ENCODE measurements around the gene CTTNBP2.
"Not testable (repeated sequence)": the region's sequence is repeated elsewhere in the genome, so short reads cannot be mapped to it uniquely, and the experiment has no call there.

CTTNBP2 gene

DNA sequence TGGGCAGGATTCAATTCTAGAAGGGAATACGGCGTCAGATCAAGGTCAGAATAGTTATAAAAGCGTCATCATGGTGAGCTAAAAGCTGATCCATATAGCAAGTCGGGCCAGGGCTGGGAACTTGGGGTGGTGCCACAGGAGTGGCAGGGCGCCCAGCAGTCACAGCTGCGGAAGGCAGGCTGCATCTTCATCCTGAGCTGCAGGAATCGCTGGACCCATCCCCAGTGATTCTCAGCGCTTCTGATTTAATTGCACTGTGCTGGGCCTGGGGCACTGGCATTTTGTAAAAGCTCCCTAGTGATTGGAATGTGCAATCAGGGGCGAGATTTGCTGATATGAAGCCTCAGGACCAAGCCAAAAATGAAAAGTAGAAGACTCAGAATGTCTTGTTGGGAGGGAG is 135.3 kb downstream of the CTTNBP2 start:
- DNase-seq = peak; percentile 27 to 57

DNA sequence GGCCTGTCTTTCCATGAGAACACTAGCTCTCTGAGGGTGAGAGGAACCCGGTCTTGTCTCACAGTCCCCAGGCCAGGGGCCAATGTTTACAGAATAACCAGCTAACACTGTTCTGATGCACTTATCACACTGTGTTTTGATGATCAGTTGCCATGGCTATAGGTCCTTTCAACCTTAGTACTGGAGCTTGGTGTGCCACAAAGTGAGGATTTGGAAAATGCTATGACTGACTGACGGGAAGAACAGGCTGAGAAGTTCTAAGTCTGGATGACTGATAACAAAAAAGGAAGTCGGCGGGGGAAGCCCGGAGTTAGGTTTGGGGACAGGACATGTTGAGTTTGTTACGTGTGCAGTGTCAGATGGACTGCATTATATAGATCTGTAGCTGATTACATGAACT is 141.8 kb downstream of the CTTNBP2 start:
- DNase-seq = no peak

DNA sequence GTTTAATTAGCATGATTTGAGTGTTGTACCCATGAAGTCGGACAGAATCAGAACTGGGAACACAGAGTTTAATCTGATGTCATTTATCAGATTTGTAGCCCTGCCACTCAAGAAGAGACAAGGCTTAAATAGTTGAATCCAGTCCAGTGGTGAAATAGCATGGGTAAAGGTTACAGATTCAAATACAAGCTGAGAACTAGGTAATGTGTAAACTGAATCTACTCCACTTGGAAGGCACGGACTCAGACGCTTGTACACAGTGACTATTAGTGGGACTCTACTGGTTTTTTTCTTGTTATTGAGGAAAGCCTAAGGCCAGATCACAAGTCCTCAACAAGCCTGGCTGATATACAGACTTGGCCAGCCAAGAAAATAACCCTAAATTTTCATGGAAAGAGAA is 142.9 kb downstream of the CTTNBP2 start:
- DNase-seq = no peak

DNA sequence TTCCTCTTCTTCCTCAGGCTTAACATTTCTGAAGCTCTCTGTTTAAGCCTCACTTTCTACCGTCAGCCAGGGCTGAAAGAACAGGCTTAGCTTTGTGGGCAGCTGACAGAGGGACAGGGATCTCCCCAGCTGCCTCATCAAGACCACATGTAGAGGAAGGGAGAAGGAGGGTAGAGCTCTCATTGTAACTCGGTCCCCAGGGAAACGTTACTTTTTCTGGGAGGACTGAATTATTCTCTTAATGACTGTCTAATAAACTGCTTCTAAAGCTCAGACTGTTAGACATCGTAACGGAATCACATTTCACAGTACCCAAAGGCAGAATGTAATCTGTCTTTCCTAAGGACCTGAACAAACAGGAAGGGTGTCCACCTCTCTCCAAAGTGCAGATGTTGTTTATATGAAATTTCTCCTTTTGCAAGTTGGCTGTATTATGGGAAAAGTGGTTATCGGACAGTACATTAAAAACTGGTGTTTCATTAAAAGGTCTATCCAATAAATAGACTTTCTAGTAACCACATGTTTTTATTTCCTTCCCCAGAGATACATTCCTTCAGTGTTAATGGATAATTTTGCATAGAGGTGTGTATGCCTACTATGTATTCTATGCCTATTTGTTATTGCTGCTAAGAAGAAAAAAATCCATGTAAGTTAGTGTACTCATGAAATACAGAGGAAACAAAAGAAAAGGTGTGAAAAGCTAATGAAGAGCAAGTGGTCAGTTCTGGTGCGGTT is 144.2 kb downstream of the CTTNBP2 start:
- peak; percentile 26 to 74 for DNase-seq

DNA sequence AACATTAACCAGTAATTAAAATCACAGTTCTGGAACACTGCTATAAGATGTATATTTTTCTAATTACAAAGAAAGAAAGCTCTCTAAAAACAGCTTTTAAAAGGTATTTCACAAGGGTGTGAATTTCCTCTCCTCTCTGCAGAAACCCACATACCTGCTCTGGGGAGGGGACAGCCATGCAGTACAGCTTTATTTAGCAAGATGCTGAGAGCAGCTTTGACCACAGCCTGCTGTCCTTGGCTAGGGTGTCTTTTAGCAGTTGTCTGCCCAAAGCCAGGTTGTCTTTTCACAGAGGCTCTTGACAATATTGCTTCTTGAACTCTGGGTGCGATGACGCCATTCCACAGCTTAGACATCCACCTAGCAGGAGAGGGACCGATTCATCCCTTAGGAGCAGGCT is 148.3 kb downstream of the CTTNBP2 start:
- no peak for DNase-seq

- DNase-seq = no peak
These were observed 153.9 kb downstream of the CTTNBP2 start for GRCh38 chr7:117719377-117719776.

DNA sequence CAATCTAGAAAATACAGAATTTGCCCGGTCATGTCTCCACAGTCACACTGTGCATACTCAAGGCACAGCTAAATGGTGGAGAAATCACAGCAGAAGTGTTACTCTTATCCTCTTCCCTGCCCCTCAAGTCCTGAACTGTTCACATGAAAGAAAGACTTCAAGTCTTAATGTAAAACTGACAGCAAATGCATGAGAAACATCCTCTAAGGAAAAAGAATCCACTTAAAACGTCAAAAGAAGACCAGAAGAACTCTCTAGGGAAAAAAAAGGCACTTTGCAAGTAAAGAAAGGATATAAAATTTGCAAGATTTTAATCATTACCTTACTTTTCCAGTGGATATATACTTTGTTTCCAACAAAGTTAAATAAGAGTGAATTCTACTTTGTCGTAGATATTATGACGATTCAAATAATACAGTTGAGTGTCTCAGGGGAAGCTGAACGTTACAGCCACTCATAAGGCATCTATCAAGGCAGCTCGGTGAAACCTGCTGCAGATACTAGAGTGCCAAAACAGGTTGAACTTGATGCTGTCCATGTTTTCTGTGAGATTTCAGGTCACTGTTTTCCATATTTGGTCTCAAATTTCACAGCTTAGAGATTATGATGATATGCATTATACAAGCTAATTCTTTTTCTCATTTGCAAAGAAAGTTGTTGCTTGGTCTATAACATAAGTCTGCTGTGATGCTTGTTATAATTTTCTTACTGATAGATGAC is 155.0 kb downstream of the CTTNBP2 start:
- no peak for DNase-seq

- no peak for DNase-seq
These were observed 155.9 kb downstream of the CTTNBP2 start for GRCh38 chr7:117717357-117717756.

DNA sequence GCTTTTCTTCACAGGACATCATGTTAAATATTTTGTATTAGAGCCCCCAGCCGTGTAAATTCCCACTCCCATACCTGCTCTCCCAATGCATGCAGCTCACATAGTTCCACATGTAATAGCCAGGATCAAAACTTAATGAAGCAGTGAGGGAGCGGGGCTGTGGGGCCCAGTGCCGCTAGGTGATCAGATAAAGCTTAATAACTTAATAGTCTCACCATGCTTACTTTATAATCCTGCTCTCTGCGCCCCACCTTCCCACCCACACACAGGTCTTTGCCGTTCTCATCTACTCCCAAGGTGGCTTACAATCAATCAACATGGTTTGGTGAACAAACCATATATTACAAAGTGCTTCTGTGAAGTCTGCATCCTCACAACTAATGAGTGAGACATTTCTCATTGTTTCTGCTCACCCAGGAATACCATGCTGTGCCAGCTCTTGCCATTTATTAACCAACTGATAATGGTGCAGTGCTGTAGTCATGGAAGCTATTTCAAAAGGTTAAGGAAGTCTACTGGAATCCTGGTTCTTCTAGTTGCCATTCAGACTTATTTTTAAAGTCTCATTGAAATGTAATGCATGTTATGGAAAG is 156.4 kb downstream of the CTTNBP2 start:
- no peak for DNase-seq

DNA sequence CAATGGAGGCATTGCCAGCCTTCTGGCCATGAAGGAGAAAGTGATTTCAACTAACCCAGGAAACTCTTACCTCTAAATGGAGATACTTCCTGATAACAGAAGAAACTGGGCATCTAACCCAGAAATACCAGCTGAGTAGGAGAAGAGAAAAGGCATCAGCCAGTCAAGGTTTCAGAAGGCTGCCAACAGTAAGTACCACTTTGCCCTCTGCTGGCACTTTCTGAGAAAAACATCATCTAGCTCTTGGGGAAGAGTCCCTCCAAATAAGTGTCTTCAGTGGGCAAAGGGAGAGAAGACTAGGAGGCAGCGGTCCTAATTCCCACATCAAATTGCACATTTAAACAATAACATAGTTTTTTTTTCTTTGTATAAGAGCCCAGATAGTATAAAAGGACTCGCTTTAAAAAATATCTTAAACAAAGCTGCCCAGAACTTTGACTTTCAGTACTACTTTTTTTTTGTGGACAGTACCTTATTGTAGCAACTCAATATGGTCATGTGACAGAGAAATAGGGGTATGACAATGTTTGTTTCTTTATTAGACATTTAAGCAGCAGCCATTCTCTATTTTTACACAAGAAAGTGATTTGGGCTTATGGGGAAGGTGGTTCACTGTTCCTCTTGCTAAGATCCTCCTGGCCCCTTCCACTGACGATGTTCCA is 157.3 kb downstream of the CTTNBP2 start:
- DNase-seq = peak; percentile 12 to 77

DNA sequence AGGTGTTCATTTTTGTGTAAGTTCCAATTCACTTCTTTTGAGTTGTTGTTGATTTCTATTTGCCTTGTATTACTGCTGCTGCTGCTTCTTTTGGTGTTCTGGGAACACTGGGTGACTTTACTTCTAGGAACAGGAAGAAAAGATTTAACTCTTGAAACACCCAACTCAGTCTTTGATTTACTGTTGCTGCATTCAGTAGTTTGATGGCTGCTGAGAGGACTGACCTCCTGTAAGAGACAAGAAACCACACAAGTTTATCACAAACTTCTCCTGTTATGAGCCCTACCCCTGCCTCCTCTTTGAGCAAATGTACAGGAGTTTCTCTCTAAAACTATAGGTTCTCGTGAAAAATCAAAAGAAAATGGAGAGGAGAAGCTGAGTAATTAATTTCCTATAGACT is 161.7 kb downstream of the CTTNBP2 start:
- DNase-seq = no peak

DNA sequence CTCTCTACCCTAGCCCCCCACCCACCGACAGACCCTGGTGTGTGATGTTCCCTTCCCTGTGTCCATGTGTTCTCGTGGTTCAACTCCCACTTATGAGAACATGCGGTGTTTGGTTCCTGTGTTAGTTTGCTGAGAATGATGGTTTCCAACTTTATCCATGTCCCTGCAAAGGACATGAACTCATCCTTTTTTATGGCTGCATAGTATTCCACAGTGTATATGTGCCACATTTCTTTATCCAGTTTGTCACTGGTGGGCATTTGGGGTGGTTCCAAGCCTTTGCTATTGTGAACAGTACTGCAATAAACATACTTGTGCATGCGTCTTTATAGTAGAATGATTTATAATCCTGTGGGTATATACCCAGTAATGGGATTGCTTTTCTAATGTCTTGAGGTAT is 165.1 kb downstream of the CTTNBP2 start:
- not testable (repeated sequence) for DNase-seq

DNA sequence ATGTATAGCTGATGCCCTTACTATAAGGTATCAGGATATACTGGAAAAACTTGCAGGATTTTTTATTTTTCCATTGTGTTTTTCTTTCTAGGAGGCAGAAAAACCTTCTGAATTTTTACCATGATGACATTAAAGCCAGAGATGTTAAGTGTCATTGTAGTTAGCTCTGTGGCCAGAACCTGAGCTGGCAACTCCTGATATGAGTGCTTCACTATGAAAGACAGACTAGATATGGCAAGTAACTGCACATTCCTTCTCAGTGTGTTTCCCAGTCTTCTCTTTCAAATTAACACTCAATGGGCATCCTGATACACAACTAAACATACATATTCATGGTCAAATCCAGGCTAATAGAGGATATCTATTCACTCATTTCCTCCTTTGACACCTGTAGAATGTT is 166.2 kb downstream of the CTTNBP2 start:
- DNase-seq = no peak

DNA sequence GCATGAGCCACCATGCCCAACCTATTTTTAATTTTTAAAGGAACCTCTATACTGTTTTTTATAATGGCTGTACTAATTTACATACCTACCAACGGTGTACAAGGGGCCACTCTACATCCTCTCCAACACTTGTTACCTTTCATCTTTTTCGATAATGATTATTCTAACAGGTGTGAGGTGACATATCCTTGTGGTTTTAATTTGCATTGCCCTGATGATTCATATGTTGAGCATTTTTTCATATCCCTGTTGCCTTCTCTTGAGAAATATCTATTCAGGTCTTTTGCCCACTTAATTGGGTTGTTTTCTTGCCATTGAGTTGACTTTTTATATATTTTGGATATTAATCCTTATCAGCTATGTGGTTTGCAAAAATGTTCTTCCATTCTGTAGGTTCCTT is 167.0 kb downstream of the CTTNBP2 start:
- DNase-seq = no peak

- no peak for DNase-seq
These were observed 167.6 kb downstream of the CTTNBP2 start for GRCh38 chr7:117705630-117706029.

DNA sequence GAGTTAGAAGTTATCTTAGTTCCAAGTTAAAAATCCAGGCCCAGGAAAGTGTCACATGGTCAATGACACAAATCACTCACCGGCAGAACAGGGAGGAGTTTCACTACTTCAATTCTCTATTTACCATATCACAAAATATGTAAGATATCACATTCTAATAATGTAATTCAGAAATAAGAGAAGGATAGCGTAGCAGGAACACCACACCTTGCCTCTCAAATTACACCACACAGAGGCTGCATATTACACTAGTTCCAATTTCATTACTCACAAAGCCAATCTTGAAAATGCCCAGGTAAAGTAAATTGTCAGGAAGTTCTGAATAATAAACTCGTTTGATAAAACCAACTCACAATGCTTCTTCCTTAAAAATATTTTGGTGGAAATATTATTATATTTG is 169.2 kb downstream of the CTTNBP2 start:
- DNase-seq = no peak

GRCh38 chr7:117698018-117698417 is 175.2 kb downstream of the CTTNBP2 start:
- DNase-seq = no peak

GRCh38 chr7:117692338-117692737 is 180.9 kb downstream of the CTTNBP2 start:
- no peak for DNase-seq

- no peak for DNase-seq
These were observed 183.1 kb downstream of the CTTNBP2 start for GRCh38 chr7:117690147-117690546.

DNA sequence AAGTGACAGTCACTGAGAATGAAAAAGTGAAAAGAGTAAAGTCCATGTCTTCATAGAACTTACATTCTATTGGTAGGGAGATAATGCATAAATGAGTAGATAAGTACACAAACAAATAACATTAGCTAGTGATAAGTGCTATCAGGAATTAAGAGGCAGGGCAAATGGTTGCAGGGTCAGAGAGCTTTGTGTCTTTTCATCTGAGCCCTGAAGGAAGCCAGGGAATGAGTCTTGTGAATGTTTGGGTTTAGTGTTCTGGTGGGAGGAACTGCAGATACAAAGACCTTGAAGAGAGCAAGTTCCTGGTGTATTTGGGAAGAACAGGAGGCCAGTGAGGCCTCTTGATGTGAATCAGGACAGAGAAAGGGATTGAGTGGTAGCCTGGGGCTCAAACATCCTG is 183.8 kb downstream of the CTTNBP2 start:
- no peak for DNase-seq

DNA sequence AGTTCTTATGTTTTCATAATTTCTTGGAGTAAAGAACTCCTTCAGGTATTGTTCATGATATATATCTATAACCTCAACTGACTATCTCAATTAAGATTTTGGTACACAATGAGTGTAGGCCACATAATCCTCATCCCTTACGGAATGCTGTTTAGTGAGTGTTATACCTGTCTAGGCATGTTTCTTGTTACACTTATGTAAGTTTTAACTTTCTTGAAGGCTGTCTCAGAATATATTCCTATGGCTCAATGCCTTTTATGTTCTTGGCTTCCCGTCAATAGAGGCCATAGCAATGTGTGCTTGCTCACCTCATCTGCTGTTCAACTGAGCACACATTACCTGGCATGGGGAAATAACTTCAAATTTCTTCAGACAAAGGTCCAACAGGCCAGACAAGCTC is 185.1 kb downstream of the CTTNBP2 start:
- no peak for DNase-seq

- DNase-seq = no peak
These were observed 186.8 kb downstream of the CTTNBP2 start for GRCh38 chr7:117686311-117686935.

- DNase-seq = no peak
These were observed 187.4 kb downstream of the CTTNBP2 start for GRCh38 chr7:117685795-117686194.
